K562 (cell line): ENCODE results near the gene CMTR1. TPM values are rescaled to one million over a fixed set of nuclear protein-coding genes. Genes with fewer than 3 reads are reported as not detected.

Experiments
- ATAC-seq: fragments of 200-7000 bp; cut with Tn5 transposase; 3 replicates; pipeline ENCODE4 v1.9.1; 2020; ENCODE audit warnings: moderate library complexity
- BruUV-seq: library from RNA; stranded (reverse); fragments of 400-500 nt; replicated peaks from 2 replicates; lab custom pipeline; 2021; lab: Mats Ljungman, UMichigan
- CTCF ChIA-PET: fragments of 300-600 bp; formaldehyde crosslinking; extraction: SDS; loops from one replicate; lab custom pipeline; 2021; ENCODE audit warnings: low intra/inter-chr PET ratio; lab: Yijun Ruan, JAX
- POLR2A ChIA-PET: fragments of 300-600, 350-650 bp; sonication (Branson Sonifier 250); formaldehyde crosslinking; extraction: SDS; loops from one replicate; lab custom pipeline; 2021; ENCODE audit warnings: antibody characterized with exemption, inconsistent platforms; lab: Yijun Ruan, JAX
- DNase-seq, 4 experiments: peaks; one replicate each; pipeline versions ENCODE4 v3.0.0 to v3.0.0-alpha.2; 2011 to 2018; ENCODE audit warnings: low spot score in 3 of 4, mixed read lengths in 3 of 4; ENCODE audit errors: extremely low read depth in 1 of 4
- FAIRE-seq: peaks from 2 replicates; lab custom pipeline; 2011; peaks lifted over from hg19 to GRCh38; lab: Jason Lieb, UNC
- H2AFZ ChIP-seq: 2 replicates; pipeline ENCODE4 v1.6.0; 2011; ENCODE audit warnings: low read depth, low read length, control low read depth, inconsistent platforms
- H3K27ac ChIP-seq: fragments of 200-600 bp; 3 replicates; pipeline ENCODE4 v1.8.0; 2011; ENCODE audit warnings: low read depth, mild to moderate bottlenecking, control low read depth, inconsistent platforms, low read length, moderate library complexity, mixed read lengths; ENCODE audit errors: extremely low read depth
- H3K27me3 ChIP-seq, 2 experiments: fragments of 300-600 bp in 1 of 2; 2 replicates in 1 of 2; 3 replicates in 1 of 2; pipeline versions ENCODE4 v1.6.0 to v1.8.0; 2011; ENCODE audit warnings: inconsistent platforms in 2 of 2, low read length in 2 of 2, mild to moderate bottlenecking in 1 of 2, mixed read lengths in 1 of 2, moderate library complexity in 1 of 2; ENCODE audit not compliant: control insufficient read depth in 2 of 2, insufficient read depth in 2 of 2
- H3K36me3 ChIP-seq: fragments of 300-600 bp; 3 replicates; pipeline ENCODE4 v1.8.0; 2011; ENCODE audit warnings: mild to moderate bottlenecking, low read length, inconsistent platforms; ENCODE audit not compliant: control insufficient read depth, insufficient read depth
- H3K4me1 ChIP-seq, 2 experiments: fragments of 200-600 bp in 1 of 2; replicated peaks in 1 of 2; 2 replicates in 1 of 2; 3 replicates in 1 of 2; pipeline versions ENCODE4 v1.5.1 to v1.8.0; 2011; ENCODE audit warnings: inconsistent platforms in 2 of 2, low read length in 2 of 2, mild to moderate bottlenecking in 1 of 2, mixed read lengths in 1 of 2, moderate library complexity in 1 of 2; ENCODE audit not compliant: control insufficient read depth in 2 of 2, insufficient read depth in 2 of 2
- H3K4me2 ChIP-seq: 2 replicates; pipeline ENCODE4 v1.6.1; 2011; ENCODE audit warnings: low read length, control low read depth, inconsistent platforms, mixed read lengths; ENCODE audit not compliant: insufficient read depth
- H3K4me3 ChIP-seq: fragments of 200-600 bp; sonication (generic), shearing (Covaris generic); 2 replicates; pipeline ENCODE4 v1.5.1; 2016; ENCODE audit warnings: control low read depth, inconsistent platforms
- H3K79me2 ChIP-seq: fragments of 200-600 bp; 3 replicates; pipeline ENCODE4 v1.8.0; 2011; ENCODE audit warnings: low read length, inconsistent platforms; ENCODE audit not compliant: control insufficient read depth, insufficient read depth
- H3K9ac ChIP-seq, 2 experiments: 2 replicates each; pipeline versions ENCODE4 v1.6.0 to v1.6.1; 2011; ENCODE audit warnings: low read depth in 2 of 2, low read length in 2 of 2, control low read depth in 1 of 2, inconsistent platforms in 1 of 2, mild to moderate bottlenecking in 1 of 2, mixed read lengths in 1 of 2; ENCODE audit not compliant: insufficient read depth in 1 of 2
- H3K9me1 ChIP-seq: one replicate; pipeline ENCODE4 v1.6.0; 2011; ENCODE audit warnings: inconsistent platforms, mild to moderate bottlenecking, low read length, moderate library complexity; ENCODE audit not compliant: control insufficient read depth, insufficient read depth
- H3K9me3 ChIP-seq: replicated peaks from 2 replicates; pipeline ENCODE4 v1.5.1; 2011; ENCODE audit warnings: low read depth, low read length, inconsistent platforms; ENCODE audit not compliant: control insufficient read depth, insufficient read depth
- H4K20me1 ChIP-seq: replicated peaks from 2 replicates; pipeline ENCODE4 v1.6.1; 2011; ENCODE audit warnings: low read length, inconsistent platforms, mixed read lengths; ENCODE audit not compliant: control insufficient read depth, insufficient read depth
- BCOR ChIP-seq: fragments of 450-650 bp; IDR thresholded peaks from 2 replicates; pipeline ENCODE4 v1.6.1; 2016
- BRD9 ChIP-seq: fragments of 450-650 bp; IDR thresholded peaks from 2 replicates; pipeline ENCODE4 v1.6.1; 2018; ENCODE audit warnings: low read depth; ENCODE audit not compliant: partially characterized antibody
- HDAC1 ChIP-seq, 2 experiments: fragments of 450-650 bp; IDR thresholded peaks; 2 replicates each; pipeline ENCODE4 v1.6.1; 2016 to 2017; ENCODE audit warnings: inconsistent platforms in 1 of 2, mild to moderate bottlenecking in 1 of 2, moderate library complexity in 1 of 2
- KDM1A ChIP-seq, 2 experiments: fragments of 450-650 bp; IDR thresholded peaks; 2 replicates each; pipeline ENCODE4 v1.6.1; 2016; ENCODE audit warnings: mild to moderate bottlenecking in 2 of 2
- KDM4B ChIP-seq, 2 experiments: fragments of 450-650 bp in 1 of 2; sonication (generic) in 1 of 2; IDR thresholded peaks; 2 replicates each; pipeline ENCODE4 v1.6.1; 2016 to 2017; ENCODE audit warnings: borderline replicate concordance in 2 of 2, antibody characterized with exemption in 1 of 2, low read depth in 1 of 2, mild to moderate bottlenecking in 1 of 2
- NR2C2 ChIP-seq, 2 experiments: fragments of 200-800 bp in 1 of 2; sonication (Bioruptor generic) in 1 of 2; sonication (generic) in 1 of 2; formaldehyde crosslinking in 1 of 2; IDR thresholded peaks; 2 replicates each; pipeline versions ENCODE4 v1.6.1 to v1.8.0; 2016 to 2022; ENCODE audit warnings: mild to moderate bottlenecking in 1 of 2, missing compliant biosample characterization in 1 of 2, missing genetic modification characterization in 1 of 2, missing genetic modification reagents in 1 of 2
- RBM25 ChIP-seq: fragments of 200-400 bp; formaldehyde crosslinking; IDR thresholded peaks from 2 replicates; pipeline ENCODE4 v1.6.1; 2018; ENCODE audit warnings: low read length, low read depth, moderate library complexity; ENCODE audit not compliant: severe bottlenecking
- RCOR1 ChIP-seq, 2 experiments: IDR thresholded peaks; 2 replicates each; pipeline ENCODE4 v1.6.1; 2012; ENCODE audit warnings: low read depth in 2 of 2, low read length in 2 of 2, borderline replicate concordance in 1 of 2, improper control_type of control experiment in 1 of 2
- SMARCA5 ChIP-seq: fragments of 450-650 bp; IDR thresholded peaks from 2 replicates; pipeline ENCODE4 v1.6.1; 2016
- SPI1 ChIP-seq: IDR thresholded peaks from 2 replicates; pipeline ENCODE4 v1.6.1; 2011; ENCODE audit warnings: low read depth, low read length, control low read depth, borderline replicate concordance
- TAL1 ChIP-seq: fragments of 450-650 bp; IDR thresholded peaks from 2 replicates; pipeline ENCODE4 v1.6.1; 2016; ENCODE audit warnings: mild to moderate bottlenecking
- TEAD1 ChIP-seq, 2 experiments: fragments of 450-650 bp in 1 of 2; sonication (generic) in 1 of 2; formaldehyde crosslinking; IDR thresholded peaks; 2 replicates each; pipeline versions ENCODE4 v1.4.0 to v1.8.0; 2020 to 2022; ENCODE audit warnings: mild to moderate bottlenecking in 2 of 2, missing genetic modification reagents in 1 of 2
- ZFP36 ChIP-seq: fragments of 150-350 bp; IDR thresholded peaks from 2 replicates; pipeline ENCODE4 v1.6.1; 2018; ENCODE audit warnings: low read length, low read depth; ENCODE audit not compliant: partially characterized antibody
- ZNF778 ChIP-seq: fragments of 450-650 bp; formaldehyde crosslinking; IDR thresholded peaks from 2 replicates; pipeline ENCODE4 v1.4.0; 2020; ENCODE audit warnings: mild to moderate bottlenecking, moderate library complexity
- WGBS: fragments of 100-300 bp; shearing (Covaris generic); methylation state at CpG from one replicate; pipeline ENCODE4 v1.1.6; 2016; ENCODE audit warnings: low coverage, mixed read lengths; ENCODE audit not compliant: insufficient coverage; ENCODE audit errors: missing lambda C conversion rate; 5-methylcytosine and 5-hydroxymethylcytosine counted together
- in situ Hi-C: fragments of 300-500 bp; cut with MboI; formaldehyde crosslinking; loops from 4 replicates; pipeline ENCODE4 v1.15.0; 2018; ENCODE audit warnings: inconsistent platforms, mixed read lengths
- intact Hi-C: fragments of 100-400 bp; cut with micrococcal nuclease; formaldehyde crosslinking; loops from 2 replicates; pipeline ENCODE4 v1.14.2; 2022
- polyA plus RNA-seq, 8 experiments: library from polyadenylated mRNA; depleted of rRNA in 4 of 8; stranded (reverse) in 5 of 8; unstranded in 3 of 8; fragments of >200 nt; fragmentation: Nextera tagmentation in 2 of 8; fragmentation: Illumina TruSeq in 1 of 8; extraction: Ambion mirVana in 2 of 8; extraction: Trizol in 1 of 8; gene quantifications; 2 replicates each; pipeline versions ENCODE4 v1.2.1 to v1.2.3, GENCODE V29; 2011 to 2014; ENCODE audit warnings: inconsistent platforms in 1 of 8, missing spikeins in 1 of 8
- total RNA-seq, 7 experiments: library from RNA; depleted of rRNA in 6 of 7; stranded (reverse); fragments of >200 nt in 6 of 7; fragmentation: Illumina TruSeq in 2 of 7; extraction: Trizol in 2 of 7; gene quantifications; 2 replicates each; pipeline versions ENCODE4 v1.2.1 to v1.2.3, GENCODE V29; 2011 to 2021; ENCODE audit warnings: low replicate concordance in 1 of 7
- TF ChIP-seq, protein P1 (sequence below), 2 experiments: IDR thresholded peaks; 2 replicates each; pipeline ENCODE4 v1.6.1; 2011; ENCODE audit warnings: borderline replicate concordance in 1 of 2, control low read depth in 1 of 2, low read depth in 1 of 2, low read length in 1 of 2, mild to moderate bottlenecking in 1 of 2, mixed read lengths in 1 of 2, moderate library complexity in 1 of 2; ENCODE audit not compliant: insufficient read depth in 1 of 2, insufficient read length in 1 of 2, poor library complexity in 1 of 2, severe bottlenecking in 1 of 2; ENCODE audit errors: extremely low read depth in 1 of 2
- TF ChIP-seq, protein P2 (sequence below): fragments of 450-650 bp; IDR thresholded peaks from 2 replicates; pipeline ENCODE4 v1.6.1; 2018; ENCODE audit not compliant: partially characterized antibody

The CMTR1 gene
- total and polyA plus RNA-seq, 9 of the 15 experiments (the other 6 are each of a cell fraction or from before 2014, with no cell fraction given): 2.9 to 63.5 (median 49.5) TPM

DNA sequence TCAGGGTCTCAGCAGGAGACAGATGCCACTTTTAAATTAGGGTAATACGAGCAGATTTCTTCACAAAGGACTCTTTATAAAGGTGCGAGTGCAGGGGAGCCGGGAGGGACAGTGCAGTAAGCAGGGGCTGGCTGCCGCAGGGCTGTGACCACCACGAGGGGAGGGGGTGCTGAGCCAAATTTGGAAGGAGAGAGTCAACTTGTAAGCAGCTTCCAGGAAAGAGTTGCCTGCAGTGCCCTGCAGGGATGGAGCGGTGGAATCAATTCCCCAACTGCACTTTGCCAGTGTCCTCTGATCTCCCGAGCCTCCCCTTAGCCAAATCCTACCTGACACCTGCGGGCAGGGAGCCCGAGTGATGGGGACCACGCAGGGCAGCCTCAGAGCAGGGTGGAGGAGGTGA, 80.6 kb downstream of the CMTR1 start (continued):
- TF ChIP-seq HDAC1 (IDR thresholded peaks at IDR 0.05) (no peak), KDM4B (IDR thresholded peaks at IDR 0.05; ENCODE audit: borderline replicate concordance in 2 of 2, low read depth in 1 of 2) (no peak), TEAD1 (CRISPR knock-in tag; IDR thresholded peaks at IDR 0.05) (no peak)
- TF ChIP-seq, protein P1, sequence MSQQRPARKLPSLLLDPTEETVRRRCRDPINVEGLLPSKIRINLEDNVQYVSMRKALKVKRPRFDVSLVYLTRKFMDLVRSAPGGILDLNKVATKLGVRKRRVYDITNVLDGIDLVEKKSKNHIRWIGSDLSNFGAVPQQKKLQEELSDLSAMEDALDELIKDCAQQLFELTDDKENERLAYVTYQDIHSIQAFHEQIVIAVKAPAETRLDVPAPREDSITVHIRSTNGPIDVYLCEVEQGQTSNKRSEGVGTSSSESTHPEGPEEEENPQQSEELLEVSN (IDR thresholded peaks at IDR 0.05; ENCODE audit: borderline replicate concordance in 1 of 2, extremely low read depth in 1 of 2, insufficient read depth in 1 of 2, insufficient read length in 1 of 2, low read depth in 1 of 2, low read length in 1 of 2, poor library complexity in 1 of 2, severe bottlenecking in 1 of 2): no peak

DNA sequence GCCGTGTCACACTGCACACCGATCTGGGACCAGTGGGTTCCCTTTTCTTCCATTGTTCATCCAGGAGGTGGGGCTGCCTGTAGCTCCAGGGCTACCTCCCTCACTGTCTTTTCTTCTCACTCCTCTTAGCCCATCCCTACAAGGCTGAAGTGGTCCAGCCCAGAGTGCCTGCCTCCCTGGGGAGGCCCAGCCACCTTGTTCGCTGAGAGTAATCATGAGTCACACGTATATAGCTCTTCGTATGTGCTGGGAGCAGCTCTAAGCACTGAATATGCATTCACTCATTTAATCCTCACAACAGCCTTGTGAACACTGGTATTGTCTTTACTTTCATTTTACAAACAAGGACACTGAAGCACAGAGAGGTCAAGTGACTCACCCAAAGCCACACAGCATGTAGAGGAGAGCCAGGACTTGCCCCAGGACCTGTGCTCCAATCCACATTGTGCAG, 81.3 kb downstream of the CMTR1 start:
- Histone ChIP-seq H2AFZ (no peak overlapping the region), H3K4me2 (no peak overlapping the region), H3K9ac (no peak overlapping the region), H3K4me1 (peaks cover 0 to 3% of the 10 kb centered on the region in 2 experiments; a peak in 1 of 5 replicates), H4K20me1 (peaks cover 10% of the 10 kb centered on the region; the same call in 1 of the 2 replicates), H3K27ac (no peak overlapping the region), H3K9me3 (no peaks in the 10 kb centered on the region), H3K9me1 (no peaks in the 10 kb centered on the region), H3K4me3 (no peak overlapping the region), H3K36me3 (no peaks in the 10 kb centered on the region), H3K27me3 (peaks cover 69 to 87% of the 10 kb centered on the region in 2 experiments), H3K79me2 (no peaks in the 10 kb centered on the region)
- DNase-seq (no peak), FAIRE-seq (peak; percentile 67), ATAC-seq (peak; percentile 23; the same call in 2 of the 3 replicates)
- ChIA-PET CTCF (no interaction called here), POLR2A (no interaction called here)
- WGBS: 5% methylated on average over 5 of the region's 5 CpGs
- intact Hi-C loops: no loop called here
- no TSS peak for BruUV-seq
- in situ Hi-C loops: no loop called here
- peak; percentile 90; the same call in 1 of the 2 replicates for TF ChIP-seq SMARCA5
- 0 out of 2 replicates have a peak, but pooled peaks have one; percentile 5 for TF ChIP-seq SPI1
- TF ChIP-seq, protein P2, sequence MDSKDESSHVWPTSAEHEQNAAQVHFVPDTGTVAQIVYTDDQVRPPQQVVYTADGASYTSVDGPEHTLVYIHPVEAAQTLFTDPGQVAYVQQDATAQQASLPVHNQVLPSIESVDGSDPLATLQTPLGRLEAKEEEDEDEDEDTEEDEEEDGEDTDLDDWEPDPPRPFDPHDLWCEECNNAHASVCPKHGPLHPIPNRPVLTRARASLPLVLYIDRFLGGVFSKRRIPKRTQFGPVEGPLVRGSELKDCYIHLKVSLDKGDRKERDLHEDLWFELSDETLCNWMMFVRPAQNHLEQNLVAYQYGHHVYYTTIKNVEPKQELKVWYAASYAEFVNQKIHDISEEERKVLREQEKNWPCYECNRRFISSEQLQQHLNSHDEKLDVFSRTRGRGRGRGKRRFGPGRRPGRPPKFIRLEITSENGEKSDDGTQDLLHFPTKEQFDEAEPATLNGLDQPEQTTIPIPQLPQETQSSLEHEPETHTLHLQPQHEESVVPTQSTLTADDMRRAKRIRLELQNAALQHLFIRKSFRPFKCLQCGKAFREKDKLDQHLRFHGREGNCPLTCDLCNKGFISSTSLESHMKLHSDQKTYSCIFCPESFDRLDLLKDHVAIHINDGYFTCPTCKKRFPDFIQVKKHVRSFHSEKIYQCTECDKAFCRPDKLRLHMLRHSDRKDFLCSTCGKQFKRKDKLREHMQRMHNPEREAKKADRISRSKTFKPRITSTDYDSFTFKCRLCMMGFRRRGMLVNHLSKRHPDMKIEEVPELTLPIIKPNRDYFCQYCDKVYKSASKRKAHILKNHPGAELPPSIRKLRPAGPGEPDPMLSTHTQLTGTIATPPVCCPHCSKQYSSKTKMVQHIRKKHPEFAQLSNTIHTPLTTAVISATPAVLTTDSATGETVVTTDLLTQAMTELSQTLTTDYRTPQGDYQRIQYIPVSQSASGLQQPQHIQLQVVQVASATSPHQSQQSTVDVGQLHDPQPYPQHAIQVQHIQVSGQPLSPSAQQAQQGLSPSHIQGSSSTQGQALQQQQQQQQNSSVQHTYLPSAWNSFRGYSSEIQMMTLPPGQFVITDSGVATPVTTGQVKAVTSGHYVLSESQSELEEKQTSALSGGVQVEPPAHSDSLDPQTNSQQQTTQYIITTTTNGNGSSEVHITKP: peak; percentile 45
- TF ChIP-seq ZNF778 (CRISPR knock-in tag): no peak
- peak; percentile 92 for TF ChIP-seq BRD9
- no peak for TF ChIP-seq TAL1
- TF ChIP-seq KDM1A (IDR thresholded peaks at IDR 0.05): 0 out of 4 replicates have a peak, but pooled peaks of 1 of the 2 experiments have one; percentile 41
- TF ChIP-seq NR2C2 (CRISPR knock-in tag; IDR thresholded peaks at IDR 0.05): no peak
- no peak for TF ChIP-seq NR2C2 (tag; IDR thresholded peaks at IDR 0.05)
- TF ChIP-seq BCOR: peak; percentile 90
- TF ChIP-seq RBM25: peak; percentile 98
- TF ChIP-seq ZFP36: peak; percentile 94
- TF ChIP-seq RCOR1 (IDR thresholded peaks at IDR 0.05; ENCODE audit: borderline replicate concordance in 1 of 2, low read depth in 2 of 2, low read length in 2 of 2): 0 out of 4 replicates have a peak, but pooled peaks of 1 of the 2 experiments have one; percentile 23
